GM23338 (cell line): Measurements from ENCODE around the gene MPIG6B. TPM values are rescaled to one million over a fixed set of nuclear protein-coding genes. Genes with fewer than 3 reads are reported as not detected.

ENCODE experiments used
- ATAC-seq: fragments of 200-7000 bp; cut with Tn5 transposase; 3 replicates; pipeline ENCODE4 v1.9.1; 2020
- DNase-seq: peaks from one replicate; pipeline ENCODE4 v3.0.0-alpha.2; 2015; ENCODE audit warnings: low spot score
- H2AFZ ChIP-seq: fragments of 200-600 bp; sonication (generic); 2 replicates; pipeline ENCODE4 v1.8.0; 2016; ENCODE audit warnings: antibody characterized with exemption, mild to moderate bottlenecking, moderate library complexity
- H3F3A ChIP-seq: fragments of 200-600 bp; sonication (generic); replicated peaks from 2 replicates; pipeline ENCODE4 v1.8.0; 2017; ENCODE audit warnings: antibody characterized with exemption, mixed run types, low read depth
- H3K27ac ChIP-seq: fragments of 200-600 bp; sonication (generic); 2 replicates; pipeline ENCODE4 v1.6.1; 2016; ENCODE audit warnings: low read depth
- H3K27me3 ChIP-seq: fragments of 200-600 bp; sonication (generic); 2 replicates; pipeline ENCODE4 v1.8.0; 2016; ENCODE audit warnings: mild to moderate bottlenecking, mixed run types, moderate library complexity; ENCODE audit not compliant: insufficient read depth
- H3K36me3 ChIP-seq: fragments of 200-600 bp; sonication (generic); 2 replicates; pipeline ENCODE4 v1.8.0; 2016; ENCODE audit warnings: mild to moderate bottlenecking; ENCODE audit not compliant: insufficient read depth
- H3K4me1 ChIP-seq: fragments of 200-600 bp; sonication (generic); 2 replicates; pipeline ENCODE4 v1.8.0; 2016; ENCODE audit warnings: mild to moderate bottlenecking, moderate library complexity; ENCODE audit not compliant: insufficient read depth
- H3K4me2 ChIP-seq: fragments of 200-600 bp; sonication (generic); 2 replicates; pipeline ENCODE4 v1.7.1; 2017; ENCODE audit warnings: mixed run types
- H3K4me3 ChIP-seq: fragments of 200-600 bp; sonication (generic); 2 replicates; pipeline ENCODE4 v1.6.1; 2016; ENCODE audit warnings: mixed run types
- H3K79me2 ChIP-seq: fragments of 200-600 bp; sonication (generic); replicated peaks from 2 replicates; pipeline ENCODE4 v1.8.0; 2017; ENCODE audit warnings: mild to moderate bottlenecking; ENCODE audit not compliant: insufficient read depth
- H3K9me2 ChIP-seq: fragments of 200-600 bp; sonication (generic); 2 replicates; pipeline ENCODE4 v1.8.0; 2017; ENCODE audit not compliant: insufficient read depth
- H4K20me1 ChIP-seq: fragments of 200-600 bp; sonication (generic); replicated peaks from 2 replicates; pipeline ENCODE4 v1.8.0; 2017; ENCODE audit warnings: mild to moderate bottlenecking; ENCODE audit not compliant: insufficient read depth
- H3K27ac Mint-ChIP-seq: 2 replicates; pipeline ENCODE4 v1.8.0; 2020; ENCODE audit warnings: inconsistent platforms, mild to moderate bottlenecking, moderate library complexity, mixed read lengths
- H3K27me3 Mint-ChIP-seq: 3 replicates; pipeline ENCODE4 v1.8.0; 2022; ENCODE audit warnings: low read depth, mild to moderate bottlenecking, moderate library complexity, mixed read lengths, inconsistent platforms; ENCODE audit not compliant: insufficient read depth, poor library complexity
- H3K36me3 Mint-ChIP-seq: 3 replicates; pipeline ENCODE4 v1.8.0; 2021; ENCODE audit warnings: low read depth, mild to moderate bottlenecking, inconsistent platforms, moderate library complexity, mixed read lengths
- H3K4me1 Mint-ChIP-seq: 3 replicates; pipeline ENCODE4 v1.8.0; 2020; ENCODE audit warnings: mild to moderate bottlenecking, inconsistent platforms, mixed read lengths
- H3K4me3 Mint-ChIP-seq: 3 replicates; pipeline ENCODE4 v1.8.0; 2021; ENCODE audit warnings: moderate library complexity, mild to moderate bottlenecking, inconsistent platforms, mixed read lengths
- H3K9me3 Mint-ChIP-seq: 3 replicates; pipeline ENCODE4 v1.8.0; 2020; ENCODE audit warnings: moderate library complexity, mild to moderate bottlenecking, inconsistent platforms, mixed read lengths
- CREB1 ChIP-seq: fragments of 250-450 bp; sonication (Bioruptor Pico); IDR thresholded peaks from 2 replicates; pipeline ENCODE4 v1.5.0; 2020; ENCODE audit warnings: low read depth, mild to moderate bottlenecking, moderate library complexity
- EZH2 ChIP-seq: fragments of 200-600 bp; sonication (generic); IDR thresholded peaks from one replicate; pipeline ENCODE4 v1.8.0; 2017; ENCODE audit warnings: antibody characterized with exemption, mild to moderate bottlenecking, low read depth; ENCODE audit not compliant: unreplicated experiment
- EZH2phosphoT487 ChIP-seq: fragments of 200-600 bp; sonication (generic); IDR thresholded peaks from one replicate; pipeline ENCODE4 v1.8.1; 2018; ENCODE audit warnings: antibody characterized with exemption; ENCODE audit not compliant: unreplicated experiment
- JUNB ChIP-seq: IDR thresholded peaks from one replicate; pipeline ENCODE4 v1.6.1; 2016; ENCODE audit warnings: antibody characterized with exemption; ENCODE audit not compliant: unreplicated experiment
- NANOG ChIP-seq: IDR thresholded peaks from 2 replicates; pipeline ENCODE4 v1.6.1; 2016; ENCODE audit warnings: antibody characterized with exemption, borderline replicate concordance
- POLR2AphosphoS5 ChIP-seq: IDR thresholded peaks from 2 replicates; pipeline ENCODE4 v1.6.1; 2016; ENCODE audit warnings: antibody characterized with exemption, low read depth
- STAT1 ChIP-seq: IDR thresholded peaks from one replicate; pipeline ENCODE4 v1.6.1; 2016; ENCODE audit warnings: antibody characterized with exemption; ENCODE audit not compliant: unreplicated experiment
- ZNF114 ChIP-seq: fragments of 250-450 bp; sonication (Bioruptor Pico); IDR thresholded peaks from 2 replicates; pipeline ENCODE4 v1.5.0; 2020; ENCODE audit warnings: mild to moderate bottlenecking, moderate library complexity
- ZNF331 ChIP-seq: fragments of 250-450 bp; sonication (Bioruptor Pico); IDR thresholded peaks from 2 replicates; pipeline ENCODE4 v1.5.0; 2020; ENCODE audit warnings: low read depth, mild to moderate bottlenecking, moderate library complexity
- polyA plus RNA-seq: library from polyadenylated mRNA; unstranded; fragments of >200 nt; fragmentation: Nextera tagmentation; extraction: Ambion mirVana; gene quantifications from 2 replicates; pipeline ENCODE4 v1.2.1, GENCODE V29; 2016
- total RNA-seq: library from RNA; depleted of rRNA; stranded (reverse); fragments of >200 nt; shearing (Covaris generic); gene quantifications from 2 replicates; pipeline ENCODE4 v1.2.3, GENCODE V29; 2014
- TF ChIP-seq, protein P1 (sequence below): IDR thresholded peaks from one replicate; pipeline ENCODE4 v1.6.1; 2018; ENCODE audit warnings: antibody characterized with exemption; ENCODE audit not compliant: unreplicated experiment
- TF ChIP-seq, protein P2 (sequence below): IDR thresholded peaks from 2 replicates; pipeline ENCODE4 v1.6.1; 2016; ENCODE audit warnings: antibody characterized with exemption
- TF ChIP-seq, protein P3 (sequence below), 2 experiments: fragments of 200-600 bp in 1 of 2; sonication (generic) in 1 of 2; conservative IDR thresholded peaks; 2 replicates each; pipeline versions ENCODE4 v1.5.1 to v1.6.1; 2016 to 2017; ENCODE audit warnings: antibody characterized with exemption in 2 of 2, low read depth in 2 of 2, mild to moderate bottlenecking in 2 of 2, moderate library complexity in 1 of 2
- TF ChIP-seq, protein P4 (sequence below): fragments of 250-450 bp; sonication (Bioruptor Pico); IDR thresholded peaks from 2 replicates; pipeline ENCODE4 v1.5.0; 2020; ENCODE audit warnings: mild to moderate bottlenecking, moderate library complexity

Gene MPIG6B
- total and polyA plus RNA-seq, 2 experiments from 2014 or later = 0.13 TPM; not detected in 1

DNA sequence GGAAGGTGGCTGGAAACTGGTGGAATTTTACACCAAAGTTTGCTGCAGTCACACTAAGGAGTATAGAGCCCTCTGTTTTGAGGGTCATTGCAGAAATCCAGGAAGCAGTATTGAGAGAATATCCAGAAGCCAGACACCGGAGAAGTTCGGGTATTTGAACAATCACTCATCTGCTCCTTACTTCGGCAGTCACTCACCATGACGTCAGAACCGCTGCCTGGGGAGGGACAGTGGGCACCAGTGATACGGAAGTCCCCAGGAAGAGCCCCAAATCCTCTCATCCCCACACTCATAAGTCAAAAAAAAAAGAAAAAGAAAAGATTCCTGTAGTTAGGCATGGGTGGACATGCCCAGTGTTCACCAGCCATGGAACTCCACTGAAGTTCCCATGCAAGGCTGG, 46.3 kb upstream of the MPIG6B start:
- Mint-ChIP-seq H3K4me1 (peaks cover 13% of the 10 kb centered on the region), H3K9me3 (no peaks in the 10 kb centered on the region; the same call in 1 of the 3 replicates), H3K27ac (no peak overlapping the region), H3K27me3 (peaks cover 33% of the 10 kb centered on the region), H3K36me3 (peaks cover 14% of the 10 kb centered on the region), H3K4me3 (no peak overlapping the region)
- no peak overlapping the region for H3K4me3 ChIP-seq
- no peak for DNase-seq
- H3K4me1 ChIP-seq = peaks cover 4% of the 10 kb centered on the region; the same call in 1 of the 2 replicates
- H3K4me2 ChIP-seq = no peak overlapping the region
- no peak overlapping the region for H2AFZ ChIP-seq
- H3F3A ChIP-seq = peaks cover 7% of the 10 kb centered on the region; the same call in 1 of the 2 replicates
- peaks cover 10% of the 10 kb centered on the region for H3K27me3 ChIP-seq
- H3K36me3 ChIP-seq = no peaks in the 10 kb centered on the region
- H3K79me2 ChIP-seq = no peaks in the 10 kb centered on the region
- H3K9me2 ChIP-seq = no peaks in the 10 kb centered on the region
- ATAC-seq = no peak
- H4K20me1 ChIP-seq = no peaks in the 10 kb centered on the region; the same call in 1 of the 2 replicates
- H3K27ac ChIP-seq = no peak overlapping the region
- TF ChIP-seq ZNF114 (CRISPR knock-in tag) = no peak
- TF ChIP-seq NANOG = no peak
- TF ChIP-seq, protein P1, sequence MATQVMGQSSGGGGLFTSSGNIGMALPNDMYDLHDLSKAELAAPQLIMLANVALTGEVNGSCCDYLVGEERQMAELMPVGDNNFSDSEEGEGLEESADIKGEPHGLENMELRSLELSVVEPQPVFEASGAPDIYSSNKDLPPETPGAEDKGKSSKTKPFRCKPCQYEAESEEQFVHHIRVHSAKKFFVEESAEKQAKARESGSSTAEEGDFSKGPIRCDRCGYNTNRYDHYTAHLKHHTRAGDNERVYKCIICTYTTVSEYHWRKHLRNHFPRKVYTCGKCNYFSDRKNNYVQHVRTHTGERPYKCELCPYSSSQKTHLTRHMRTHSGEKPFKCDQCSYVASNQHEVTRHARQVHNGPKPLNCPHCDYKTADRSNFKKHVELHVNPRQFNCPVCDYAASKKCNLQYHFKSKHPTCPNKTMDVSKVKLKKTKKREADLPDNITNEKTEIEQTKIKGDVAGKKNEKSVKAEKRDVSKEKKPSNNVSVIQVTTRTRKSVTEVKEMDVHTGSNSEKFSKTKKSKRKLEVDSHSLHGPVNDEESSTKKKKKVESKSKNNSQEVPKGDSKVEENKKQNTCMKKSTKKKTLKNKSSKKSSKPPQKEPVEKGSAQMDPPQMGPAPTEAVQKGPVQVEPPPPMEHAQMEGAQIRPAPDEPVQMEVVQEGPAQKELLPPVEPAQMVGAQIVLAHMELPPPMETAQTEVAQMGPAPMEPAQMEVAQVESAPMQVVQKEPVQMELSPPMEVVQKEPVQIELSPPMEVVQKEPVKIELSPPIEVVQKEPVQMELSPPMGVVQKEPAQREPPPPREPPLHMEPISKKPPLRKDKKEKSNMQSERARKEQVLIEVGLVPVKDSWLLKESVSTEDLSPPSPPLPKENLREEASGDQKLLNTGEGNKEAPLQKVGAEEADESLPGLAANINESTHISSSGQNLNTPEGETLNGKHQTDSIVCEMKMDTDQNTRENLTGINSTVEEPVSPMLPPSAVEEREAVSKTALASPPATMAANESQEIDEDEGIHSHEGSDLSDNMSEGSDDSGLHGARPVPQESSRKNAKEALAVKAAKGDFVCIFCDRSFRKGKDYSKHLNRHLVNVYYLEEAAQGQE = no peak
- no peak for TF ChIP-seq EZH2phosphoT487
- TF ChIP-seq POLR2AphosphoS5 = no peak
- TF ChIP-seq CREB1 = no peak
- TF ChIP-seq, protein P2, sequence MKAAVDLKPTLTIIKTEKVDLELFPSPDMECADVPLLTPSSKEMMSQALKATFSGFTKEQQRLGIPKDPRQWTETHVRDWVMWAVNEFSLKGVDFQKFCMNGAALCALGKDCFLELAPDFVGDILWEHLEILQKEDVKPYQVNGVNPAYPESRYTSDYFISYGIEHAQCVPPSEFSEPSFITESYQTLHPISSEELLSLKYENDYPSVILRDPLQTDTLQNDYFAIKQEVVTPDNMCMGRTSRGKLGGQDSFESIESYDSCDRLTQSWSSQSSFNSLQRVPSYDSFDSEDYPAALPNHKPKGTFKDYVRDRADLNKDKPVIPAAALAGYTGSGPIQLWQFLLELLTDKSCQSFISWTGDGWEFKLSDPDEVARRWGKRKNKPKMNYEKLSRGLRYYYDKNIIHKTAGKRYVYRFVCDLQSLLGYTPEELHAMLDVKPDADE = no peak
- no peak for TF ChIP-seq JUNB
- TF ChIP-seq ZNF331 = no peak
- TF ChIP-seq, protein P3, sequence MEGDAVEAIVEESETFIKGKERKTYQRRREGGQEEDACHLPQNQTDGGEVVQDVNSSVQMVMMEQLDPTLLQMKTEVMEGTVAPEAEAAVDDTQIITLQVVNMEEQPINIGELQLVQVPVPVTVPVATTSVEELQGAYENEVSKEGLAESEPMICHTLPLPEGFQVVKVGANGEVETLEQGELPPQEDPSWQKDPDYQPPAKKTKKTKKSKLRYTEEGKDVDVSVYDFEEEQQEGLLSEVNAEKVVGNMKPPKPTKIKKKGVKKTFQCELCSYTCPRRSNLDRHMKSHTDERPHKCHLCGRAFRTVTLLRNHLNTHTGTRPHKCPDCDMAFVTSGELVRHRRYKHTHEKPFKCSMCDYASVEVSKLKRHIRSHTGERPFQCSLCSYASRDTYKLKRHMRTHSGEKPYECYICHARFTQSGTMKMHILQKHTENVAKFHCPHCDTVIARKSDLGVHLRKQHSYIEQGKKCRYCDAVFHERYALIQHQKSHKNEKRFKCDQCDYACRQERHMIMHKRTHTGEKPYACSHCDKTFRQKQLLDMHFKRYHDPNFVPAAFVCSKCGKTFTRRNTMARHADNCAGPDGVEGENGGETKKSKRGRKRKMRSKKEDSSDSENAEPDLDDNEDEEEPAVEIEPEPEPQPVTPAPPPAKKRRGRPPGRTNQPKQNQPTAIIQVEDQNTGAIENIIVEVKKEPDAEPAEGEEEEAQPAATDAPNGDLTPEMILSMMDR (conservative IDR thresholded peaks at IDR 0.05; ENCODE audit: low read depth in 2 of 2) = no peak
- TF ChIP-seq STAT1 = no peak
- TF ChIP-seq, protein P4, sequence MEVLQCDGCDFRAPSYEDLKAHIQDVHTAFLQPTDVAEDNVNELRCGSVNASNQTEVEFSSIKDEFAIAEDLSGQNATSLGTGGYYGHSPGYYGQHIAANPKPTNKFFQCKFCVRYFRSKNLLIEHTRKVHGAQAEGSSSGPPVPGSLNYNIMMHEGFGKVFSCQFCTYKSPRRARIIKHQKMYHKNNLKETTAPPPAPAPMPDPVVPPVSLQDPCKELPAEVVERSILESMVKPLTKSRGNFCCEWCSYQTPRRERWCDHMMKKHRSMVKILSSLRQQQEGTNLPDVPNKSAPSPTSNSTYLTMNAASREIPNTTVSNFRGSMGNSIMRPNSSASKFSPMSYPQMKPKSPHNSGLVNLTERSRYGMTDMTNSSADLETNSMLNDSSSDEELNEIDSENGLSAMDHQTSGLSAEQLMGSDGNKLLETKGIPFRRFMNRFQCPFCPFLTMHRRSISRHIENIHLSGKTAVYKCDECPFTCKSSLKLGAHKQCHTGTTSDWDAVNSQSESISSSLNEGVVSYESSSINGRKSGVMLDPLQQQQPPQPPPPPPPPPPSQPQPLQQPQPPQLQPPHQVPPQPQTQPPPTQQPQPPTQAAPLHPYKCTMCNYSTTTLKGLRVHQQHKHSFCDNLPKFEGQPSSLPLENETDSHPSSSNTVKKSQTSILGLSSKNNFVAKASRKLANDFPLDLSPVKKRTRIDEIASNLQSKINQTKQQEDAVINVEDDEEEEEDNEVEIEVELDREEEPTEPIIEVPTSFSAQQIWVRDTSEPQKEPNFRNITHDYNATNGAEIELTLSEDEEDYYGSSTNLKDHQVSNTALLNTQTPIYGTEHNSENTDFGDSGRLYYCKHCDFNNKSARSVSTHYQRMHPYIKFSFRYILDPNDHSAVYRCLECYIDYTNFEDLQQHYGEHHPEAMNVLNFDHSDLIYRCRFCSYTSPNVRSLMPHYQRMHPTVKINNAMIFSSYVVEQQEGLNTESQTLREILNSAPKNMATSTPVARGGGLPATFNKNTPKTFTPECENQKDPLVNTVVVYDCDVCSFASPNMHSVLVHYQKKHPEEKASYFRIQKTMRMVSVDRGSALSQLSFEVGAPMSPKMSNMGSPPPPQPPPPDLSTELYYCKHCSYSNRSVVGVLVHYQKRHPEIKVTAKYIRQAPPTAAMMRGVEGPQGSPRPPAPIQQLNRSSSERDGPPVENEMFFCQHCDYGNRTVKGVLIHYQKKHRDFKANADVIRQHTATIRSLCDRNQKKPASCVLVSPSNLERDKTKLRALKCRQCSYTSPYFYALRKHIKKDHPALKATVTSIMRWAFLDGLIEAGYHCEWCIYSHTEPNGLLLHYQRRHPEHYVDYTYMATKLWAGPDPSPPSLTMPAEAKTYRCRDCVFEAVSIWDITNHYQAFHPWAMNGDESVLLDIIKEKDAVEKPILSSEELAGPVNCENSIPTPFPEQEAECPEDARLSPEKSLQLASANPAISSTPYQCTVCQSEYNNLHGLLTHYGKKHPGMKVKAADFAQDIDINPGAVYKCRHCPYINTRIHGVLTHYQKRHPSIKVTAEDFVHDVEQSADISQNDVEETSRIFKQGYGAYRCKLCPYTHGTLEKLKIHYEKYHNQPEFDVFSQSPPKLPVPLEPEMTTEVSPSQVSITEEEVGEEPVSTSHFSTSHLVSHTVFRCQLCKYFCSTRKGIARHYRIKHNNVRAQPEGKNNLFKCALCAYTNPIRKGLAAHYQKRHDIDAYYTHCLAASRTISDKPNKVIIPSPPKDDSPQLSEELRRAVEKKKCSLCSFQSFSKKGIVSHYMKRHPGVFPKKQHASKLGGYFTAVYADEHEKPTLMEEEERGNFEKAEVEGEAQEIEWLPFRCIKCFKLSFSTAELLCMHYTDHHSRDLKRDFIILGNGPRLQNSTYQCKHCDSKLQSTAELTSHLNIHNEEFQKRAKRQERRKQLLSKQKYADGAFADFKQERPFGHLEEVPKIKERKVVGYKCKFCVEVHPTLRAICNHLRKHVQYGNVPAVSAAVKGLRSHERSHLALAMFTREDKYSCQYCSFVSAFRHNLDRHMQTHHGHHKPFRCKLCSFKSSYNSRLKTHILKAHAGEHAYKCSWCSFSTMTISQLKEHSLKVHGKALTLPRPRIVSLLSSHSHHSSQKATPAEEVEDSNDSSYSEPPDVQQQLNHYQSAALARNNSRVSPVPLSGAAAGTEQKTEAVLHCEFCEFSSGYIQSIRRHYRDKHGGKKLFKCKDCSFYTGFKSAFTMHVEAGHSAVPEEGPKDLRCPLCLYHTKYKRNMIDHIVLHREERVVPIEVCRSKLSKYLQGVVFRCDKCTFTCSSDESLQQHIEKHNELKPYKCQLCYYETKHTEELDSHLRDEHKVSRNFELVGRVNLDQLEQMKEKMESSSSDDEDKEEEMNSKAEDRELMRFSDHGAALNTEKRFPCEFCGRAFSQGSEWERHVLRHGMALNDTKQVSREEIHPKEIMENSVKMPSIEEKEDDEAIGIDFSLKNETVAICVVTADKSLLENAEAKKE (CRISPR knock-in tag) = no peak
- no peak for TF ChIP-seq EZH2
